Measurements from ENCODE around the gene HNRNPAB. TPM values are rescaled to one million over a fixed set of nuclear protein-coding genes. Genes with fewer than 3 reads are reported as not detected.
"Not testable (repeated sequence)": the region's sequence is repeated elsewhere in the genome, so short reads cannot be mapped to it uniquely, and the experiment has no call there.

Gene HNRNPAB
- total RNA-seq, 4 donors from 2014 or later = 77.2 to 204 (median 88.6) TPM

DNA sequence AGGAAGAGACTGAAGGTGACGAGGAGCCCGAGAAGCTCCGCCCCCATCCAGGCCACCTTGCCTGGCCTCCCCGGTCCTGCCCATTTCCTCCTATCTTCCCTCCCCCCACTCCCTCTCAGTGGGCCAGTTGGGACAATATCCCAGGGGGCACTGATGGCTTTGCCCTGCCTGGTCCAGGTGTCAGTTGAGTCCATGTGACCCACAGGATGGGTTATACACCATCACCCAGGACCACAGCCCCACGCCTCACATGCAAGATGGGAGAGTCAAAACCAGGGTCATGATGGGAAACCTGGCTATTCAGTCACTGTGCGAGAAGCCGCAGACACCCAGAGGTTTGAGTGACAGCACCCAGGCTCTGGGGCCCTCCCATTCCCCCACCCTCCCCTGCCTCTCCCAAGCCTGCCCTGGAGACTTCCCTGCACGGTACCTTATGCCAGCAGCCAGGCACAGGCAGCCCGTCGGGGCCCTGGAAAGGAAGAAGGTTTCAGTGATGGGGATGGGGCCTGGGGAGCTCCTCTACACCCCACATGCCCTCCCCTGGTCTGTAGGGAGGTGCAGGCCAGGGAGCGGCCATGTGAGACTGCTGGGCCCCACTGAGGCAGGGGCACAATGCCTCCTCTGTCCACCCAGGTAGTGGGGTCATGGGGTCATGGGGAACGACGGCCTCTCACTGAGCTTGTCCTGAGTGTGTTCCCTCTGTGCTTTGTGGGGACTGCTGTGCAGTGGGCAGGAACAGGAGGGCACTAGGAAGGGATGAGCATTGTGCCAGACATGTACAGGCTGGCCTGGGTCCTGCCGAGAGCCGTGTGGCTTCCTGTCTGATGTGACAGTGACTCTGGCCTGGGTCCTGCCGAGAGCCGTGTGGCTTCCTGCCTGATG, 34.6 kb downstream of the HNRNPAB start:
- TF ChIP-seq, protein P1, sequence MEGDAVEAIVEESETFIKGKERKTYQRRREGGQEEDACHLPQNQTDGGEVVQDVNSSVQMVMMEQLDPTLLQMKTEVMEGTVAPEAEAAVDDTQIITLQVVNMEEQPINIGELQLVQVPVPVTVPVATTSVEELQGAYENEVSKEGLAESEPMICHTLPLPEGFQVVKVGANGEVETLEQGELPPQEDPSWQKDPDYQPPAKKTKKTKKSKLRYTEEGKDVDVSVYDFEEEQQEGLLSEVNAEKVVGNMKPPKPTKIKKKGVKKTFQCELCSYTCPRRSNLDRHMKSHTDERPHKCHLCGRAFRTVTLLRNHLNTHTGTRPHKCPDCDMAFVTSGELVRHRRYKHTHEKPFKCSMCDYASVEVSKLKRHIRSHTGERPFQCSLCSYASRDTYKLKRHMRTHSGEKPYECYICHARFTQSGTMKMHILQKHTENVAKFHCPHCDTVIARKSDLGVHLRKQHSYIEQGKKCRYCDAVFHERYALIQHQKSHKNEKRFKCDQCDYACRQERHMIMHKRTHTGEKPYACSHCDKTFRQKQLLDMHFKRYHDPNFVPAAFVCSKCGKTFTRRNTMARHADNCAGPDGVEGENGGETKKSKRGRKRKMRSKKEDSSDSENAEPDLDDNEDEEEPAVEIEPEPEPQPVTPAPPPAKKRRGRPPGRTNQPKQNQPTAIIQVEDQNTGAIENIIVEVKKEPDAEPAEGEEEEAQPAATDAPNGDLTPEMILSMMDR (IDR thresholded peaks at IDR 0.05) = no peak
- DNase-seq (ENCODE audit: low spot score) = no peak
- ATAC-seq (ENCODE audit: low FRiP score) = no peak

DNA sequence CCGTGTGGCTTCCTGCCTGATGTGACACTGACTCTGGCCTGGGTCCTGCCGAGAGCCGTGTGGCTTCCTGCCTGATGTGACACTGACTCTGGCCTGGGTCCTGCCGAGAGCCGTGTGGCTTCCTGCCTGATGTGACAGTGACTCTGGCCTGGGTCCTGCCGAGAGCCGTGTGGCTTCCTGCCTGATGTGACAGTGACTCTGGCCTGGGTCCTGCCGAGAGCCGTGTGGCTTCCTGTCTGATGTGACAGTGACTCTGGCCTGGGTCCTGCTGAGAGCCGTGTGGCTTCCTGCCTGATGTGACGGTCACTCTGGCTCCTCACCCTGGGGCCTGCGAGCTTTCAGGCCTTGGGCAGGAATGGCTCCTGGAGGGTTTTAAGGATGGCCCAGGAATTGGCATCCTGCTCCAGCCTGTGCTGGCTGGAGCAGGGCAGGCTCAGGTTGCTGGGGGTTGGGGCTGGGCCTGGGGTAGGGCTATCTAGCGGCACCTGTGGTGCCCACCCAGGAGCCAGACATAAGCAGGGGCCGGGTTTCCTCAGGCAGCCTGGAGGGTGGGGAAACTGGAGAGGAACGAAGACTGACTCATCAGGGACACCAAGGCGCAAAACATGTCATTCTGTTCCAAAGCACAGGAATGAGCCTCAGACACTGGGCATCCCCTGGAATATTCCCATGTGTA, 35.4 kb downstream of the HNRNPAB start:
- not testable (repeated sequence) for ATAC-seq (ENCODE audit: low FRiP score); DNase-seq (ENCODE audit: low spot score)

DNA sequence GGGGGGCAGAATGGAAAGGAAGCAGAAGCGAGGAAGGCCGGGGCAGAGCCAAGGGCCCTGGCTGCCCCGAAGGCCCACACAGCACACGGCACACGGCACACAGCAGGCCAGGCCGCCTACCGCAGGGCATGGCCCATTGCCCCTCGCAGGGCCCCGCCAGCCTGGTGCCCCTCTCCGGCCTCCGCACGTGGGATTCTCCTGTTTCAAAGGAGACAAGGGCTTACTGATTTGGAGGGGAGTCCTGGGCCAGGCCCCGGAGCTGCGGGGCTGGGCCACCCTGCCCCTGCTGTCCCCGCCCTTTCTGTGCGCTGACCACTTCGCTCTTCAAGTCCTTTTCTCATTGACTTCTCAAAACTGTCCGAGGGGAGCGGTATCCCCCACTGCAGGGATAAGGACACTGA, 36.0 kb downstream of the HNRNPAB start:
- ATAC-seq (ENCODE audit: low FRiP score) (no peak), DNase-seq (ENCODE audit: low spot score) (no peak)
- TF ChIP-seq, protein P1 (IDR thresholded peaks at IDR 0.05) = no peak

DNA sequence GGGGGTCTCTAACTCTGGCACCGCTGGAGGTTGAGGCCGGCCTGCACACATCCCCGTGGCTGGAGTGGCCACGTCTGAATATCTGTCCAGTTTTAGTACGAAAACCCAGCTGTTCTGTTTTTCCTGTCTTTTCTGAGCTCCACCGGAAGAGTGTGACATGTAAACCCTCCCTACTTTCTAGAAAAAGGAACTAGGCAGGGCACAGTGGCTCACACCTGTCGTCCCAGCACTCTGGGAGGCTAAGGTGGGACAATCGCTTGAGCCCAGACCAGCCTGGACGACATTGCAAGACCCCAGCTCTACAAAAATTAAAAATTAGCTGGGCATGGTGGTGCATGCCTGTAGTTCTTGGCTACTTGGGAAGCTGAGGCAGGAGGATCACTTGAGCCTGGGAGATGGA, 36.4 kb downstream of the HNRNPAB start:
- TF ChIP-seq, protein P1 (IDR thresholded peaks at IDR 0.05) = no peak
- ATAC-seq (ENCODE audit: low FRiP score) (no peak), DNase-seq (ENCODE audit: low spot score) (no peak)

DNA sequence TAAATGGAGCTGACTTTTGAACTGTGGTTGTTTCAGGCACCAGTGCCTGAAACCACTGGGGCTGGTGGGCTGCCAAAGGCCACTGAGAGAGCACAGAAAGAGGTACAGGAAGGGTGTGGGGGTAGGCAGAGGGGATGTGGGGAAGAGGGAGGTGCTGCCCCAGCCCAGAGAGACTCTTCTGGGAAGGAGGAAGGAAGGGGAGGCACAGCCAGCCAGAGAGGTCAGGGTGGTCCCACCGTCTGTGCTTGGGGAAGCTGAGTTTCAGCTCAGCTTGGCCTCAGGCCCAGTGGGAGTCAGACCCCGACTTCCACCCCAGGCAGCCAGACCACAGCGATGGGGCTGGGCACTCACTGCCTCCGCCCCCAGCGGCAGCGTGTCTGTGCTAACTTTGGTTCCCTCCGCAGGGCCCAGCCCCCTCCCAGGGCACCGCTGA, 36.9 kb downstream of the HNRNPAB start:
- DNase-seq (ENCODE audit: low spot score) (no peak), ATAC-seq (ENCODE audit: low FRiP score) (no peak)

DNA sequence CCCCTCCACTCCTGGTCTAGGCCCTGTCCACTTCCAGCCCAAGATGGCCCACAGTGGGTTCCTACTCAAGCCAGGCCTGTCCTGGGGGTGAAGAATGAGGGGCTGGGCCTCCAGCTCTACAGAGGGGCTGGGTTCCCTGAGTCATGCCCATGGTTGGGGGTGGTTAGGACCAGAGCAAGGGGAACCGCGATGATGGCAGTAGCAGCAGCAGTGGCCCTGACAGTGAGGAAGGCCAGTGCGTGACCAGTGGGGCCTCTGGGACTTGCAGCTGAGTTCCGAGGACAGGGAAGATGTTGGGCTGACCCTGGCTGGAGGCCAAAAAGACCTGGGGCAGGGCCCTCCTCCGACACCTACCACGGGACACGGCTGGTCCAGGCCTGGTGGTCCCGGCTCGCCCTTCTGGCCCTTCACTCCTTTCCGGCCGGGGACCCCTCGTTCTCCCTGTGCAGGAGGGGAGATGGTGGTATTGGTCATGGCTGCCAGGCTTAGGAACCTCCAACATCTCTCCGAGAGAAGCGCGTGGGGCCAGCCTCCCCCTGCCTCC, 37.4 kb downstream of the HNRNPAB start:
- ATAC-seq (ENCODE audit: low FRiP score) (no peak), DNase-seq (ENCODE audit: low spot score) (no peak)
- TF ChIP-seq, protein P1 (IDR thresholded peaks at IDR 0.05) = no peak

More for the DNA sequence above, 36.9 kb downstream of the HNRNPAB start:
- TF ChIP-seq, protein P1 (IDR thresholded peaks at IDR 0.05) = no peak

DNA sequence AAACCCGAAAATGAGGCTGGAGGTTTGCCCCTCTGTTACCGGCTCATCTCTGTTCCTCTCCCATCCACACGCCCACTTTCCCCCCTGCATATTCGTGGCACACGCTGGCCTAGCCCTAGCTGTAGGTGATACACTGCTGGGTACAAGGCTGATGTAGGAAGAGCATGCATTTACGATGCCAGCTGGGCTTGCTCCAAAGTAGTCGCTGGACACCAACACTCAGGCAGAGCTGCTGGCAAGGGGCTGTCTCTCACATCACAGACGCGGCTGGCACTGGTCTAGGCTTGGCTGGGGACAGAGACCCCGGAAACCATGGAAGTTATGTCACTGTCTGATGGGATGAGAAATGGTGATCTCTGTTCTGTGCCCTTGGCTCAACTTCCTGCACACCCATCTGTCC, 38.1 kb downstream of the HNRNPAB start:
- DNase-seq (ENCODE audit: low spot score) = no peak
- TF ChIP-seq, protein P1 (IDR thresholded peaks at IDR 0.05) = no peak
- ATAC-seq (ENCODE audit: low FRiP score) = no peak

Data from omental fat pad (tissue), 4 donors.